Panc1 (cell line): ENCODE data around the gene CDK5R1. TPM values are rescaled to one million over a fixed set of nuclear protein-coding genes. Genes with fewer than 3 reads are reported as not detected.

Experiments
- ATAC-seq: fragments of 200-7000 bp; cut with Tn5 transposase; 2 replicates; pipeline ENCODE4 v1.9.1; 2020; ENCODE audit warnings: mild to moderate bottlenecking, moderate library complexity
- BruUV-seq: library from RNA; stranded (reverse); fragments of 400-500 nt; replicated peaks from 2 replicates; lab custom pipeline; 2021; lab: Mats Ljungman, UMichigan
- CTCF ChIA-PET: fragments of 300-600 bp; sonication (Branson Sonifier 250); formaldehyde crosslinking; loops from one replicate; lab custom pipeline; 2022; ENCODE audit warnings: antibody characterized with exemption; lab: Charles Lee
- POLR2A ChIA-PET: fragments of 300-600 bp; sonication (Branson Sonifier 250); formaldehyde crosslinking; loops from one replicate; lab custom pipeline; 2022; ENCODE audit warnings: antibody characterized with exemption; lab: Charles Lee
- DNase-seq: peaks from one replicate; pipeline ENCODE4 v3.0.0-alpha.2; 2010; ENCODE audit warnings: low read depth, low spot score
- H3K27ac ChIP-seq: 2 replicates; pipeline ENCODE4 v1.5.1; 2011; ENCODE audit warnings: mild to moderate bottlenecking, low read length, inconsistent platforms
- H3K27me3 ChIP-seq: fragments of 200-500 bp; sonication (Bioruptor generic); 2 replicates; pipeline ENCODE4 v1.6.0; 2014; ENCODE audit warnings: low read length, inconsistent platforms; ENCODE audit not compliant: control insufficient read depth, insufficient read depth
- H3K36me3 ChIP-seq: fragments of 200-500 bp; sonication (Bioruptor generic); 2 replicates; pipeline ENCODE4 v1.5.1; 2014; ENCODE audit warnings: inconsistent platforms, mild to moderate bottlenecking, low read length, moderate library complexity; ENCODE audit not compliant: control insufficient read depth, insufficient read depth
- H3K4me1 ChIP-seq: 2 replicates; pipeline ENCODE4 v1.5.1; 2011; ENCODE audit warnings: inconsistent platforms, mild to moderate bottlenecking, low read length, moderate library complexity; ENCODE audit not compliant: control insufficient read depth, insufficient read depth
- H3K4me3 ChIP-seq, 2 experiments: 2 replicates each; pipeline ENCODE4 v1.5.1; 2011 to 2012; ENCODE audit warnings: low read depth in 2 of 2, low read length in 2 of 2, mild to moderate bottlenecking in 2 of 2, inconsistent platforms in 1 of 2, moderate library complexity in 1 of 2
- H3K9me3 ChIP-seq: fragments of 200-500 bp; sonication (Bioruptor generic); 2 replicates; pipeline ENCODE4 v1.5.1; 2014; ENCODE audit warnings: low read depth, mild to moderate bottlenecking, inconsistent platforms, low read length, moderate library complexity; ENCODE audit not compliant: control insufficient read depth, insufficient read depth
- POLR2AphosphoS5 ChIP-seq: IDR thresholded peaks from 2 replicates; pipeline ENCODE4 v1.6.1; 2012; ENCODE audit warnings: mild to moderate bottlenecking, low read depth, low read length, moderate library complexity
- REST ChIP-seq, 2 experiments: IDR thresholded peaks; 2 replicates each; pipeline ENCODE4 v1.6.1; 2011 to 2012; ENCODE audit warnings: low read depth in 2 of 2, control low read depth in 1 of 2, low read length in 1 of 2, mild to moderate bottlenecking in 1 of 2, moderate library complexity in 1 of 2; ENCODE audit not compliant: insufficient read depth in 1 of 2
- SIN3A ChIP-seq: IDR thresholded peaks from 2 replicates; pipeline ENCODE4 v1.6.1; 2012; ENCODE audit warnings: low read depth, mild to moderate bottlenecking, low read length, moderate library complexity, borderline replicate concordance; ENCODE audit not compliant: insufficient read depth
- TCF7L2 ChIP-seq: IDR thresholded peaks from 2 replicates; pipeline ENCODE4 v1.6.1; 2011; ENCODE audit warnings: mild to moderate bottlenecking, low read depth, low read length, inconsistent platforms
- in situ Hi-C: cut with HindIII; loops from 2 replicates; pipeline ENCODE4 v1.10.0; 2016; ENCODE audit warnings: low sequenced_read_pairs, low pct_unique_long_range_greater_than_20kb
- intact Hi-C: fragments of 100-400 bp; cut with micrococcal nuclease; formaldehyde crosslinking; loops from one replicate; pipeline ENCODE4 v1.10.0; 2022; ENCODE audit not compliant: unreplicated experiment
- total RNA-seq: library from RNA; stranded (reverse); gene quantifications from one replicate; pipeline ENCODE4 v1.2.1, GENCODE V29; 2021; ENCODE audit not compliant: unreplicated experiment
- TF ChIP-seq, protein P1 (sequence below): fragments of 450-650 bp; IDR thresholded peaks from 2 replicates; pipeline ENCODE4 v1.5.1; 2017; ENCODE audit warnings: mild to moderate bottlenecking

CDK5R1 gene
- total RNA-seq, 1 experiment from 2014 or later: 7.9 TPM

DNA sequence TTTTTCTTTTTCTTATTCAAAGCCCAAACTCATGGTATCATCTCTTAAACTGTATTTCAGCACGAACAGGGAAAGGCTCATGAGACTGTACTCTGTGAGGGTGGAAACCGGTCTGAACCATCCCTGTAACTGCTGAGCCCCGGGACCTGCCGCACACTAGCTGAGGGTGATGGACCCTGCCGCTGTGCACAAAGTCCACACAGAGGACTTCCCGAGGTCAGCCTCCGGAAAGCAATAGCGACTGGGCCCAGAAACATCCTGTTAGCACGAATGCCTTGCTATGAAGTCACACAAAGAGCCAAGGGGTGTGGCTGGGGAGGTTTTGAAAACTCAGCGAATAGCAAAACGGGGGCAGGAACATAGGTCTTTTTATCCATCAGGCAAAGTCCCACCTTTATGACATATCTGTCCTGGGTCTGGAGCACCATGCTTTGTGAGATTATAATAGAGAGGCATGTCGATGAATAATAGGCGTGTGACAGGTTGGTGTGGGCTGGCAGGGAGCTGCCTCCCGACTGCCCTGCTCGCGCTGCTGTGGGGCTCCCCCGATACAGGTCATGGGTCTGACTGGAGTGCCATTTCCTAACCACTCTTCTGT, 33.4 kb downstream of the CDK5R1 start:
- no peak overlapping the region for H3K4me3 ChIP-seq
- ATAC-seq (no peak), DNase-seq (no peak)
- in situ Hi-C loops (no loop called here), intact Hi-C loops (no loop called here)
- no peaks in the 10 kb centered on the region for H3K9me3 ChIP-seq
- H3K36me3 ChIP-seq: no peaks in the 10 kb centered on the region
- TF ChIP-seq POLR2AphosphoS5 (no peak), REST (IDR thresholded peaks at IDR 0.05; ENCODE audit: insufficient read depth in 1 of 2, low read depth in 2 of 2, low read length in 1 of 2) (no peak), TCF7L2 (no peak), SIN3A (no peak)
- TF ChIP-seq, protein P1, sequence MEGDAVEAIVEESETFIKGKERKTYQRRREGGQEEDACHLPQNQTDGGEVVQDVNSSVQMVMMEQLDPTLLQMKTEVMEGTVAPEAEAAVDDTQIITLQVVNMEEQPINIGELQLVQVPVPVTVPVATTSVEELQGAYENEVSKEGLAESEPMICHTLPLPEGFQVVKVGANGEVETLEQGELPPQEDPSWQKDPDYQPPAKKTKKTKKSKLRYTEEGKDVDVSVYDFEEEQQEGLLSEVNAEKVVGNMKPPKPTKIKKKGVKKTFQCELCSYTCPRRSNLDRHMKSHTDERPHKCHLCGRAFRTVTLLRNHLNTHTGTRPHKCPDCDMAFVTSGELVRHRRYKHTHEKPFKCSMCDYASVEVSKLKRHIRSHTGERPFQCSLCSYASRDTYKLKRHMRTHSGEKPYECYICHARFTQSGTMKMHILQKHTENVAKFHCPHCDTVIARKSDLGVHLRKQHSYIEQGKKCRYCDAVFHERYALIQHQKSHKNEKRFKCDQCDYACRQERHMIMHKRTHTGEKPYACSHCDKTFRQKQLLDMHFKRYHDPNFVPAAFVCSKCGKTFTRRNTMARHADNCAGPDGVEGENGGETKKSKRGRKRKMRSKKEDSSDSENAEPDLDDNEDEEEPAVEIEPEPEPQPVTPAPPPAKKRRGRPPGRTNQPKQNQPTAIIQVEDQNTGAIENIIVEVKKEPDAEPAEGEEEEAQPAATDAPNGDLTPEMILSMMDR: no peak
- peaks cover 8% of the 10 kb centered on the region; the same call in 1 of the 2 replicates for H3K4me1 ChIP-seq
- POLR2A ChIA-PET: interaction anchor here (0.7 kb wide), 1 partner anchor 55 kb away, joined by 13 read pairs; no protein-coding TSS in a partner anchor
- CTCF ChIA-PET: no interaction called here
- BruUV-seq: no TSS peak
- H3K27ac ChIP-seq: no peak overlapping the region
- peaks cover 11% of the 10 kb centered on the region for H3K27me3 ChIP-seq

DNA sequence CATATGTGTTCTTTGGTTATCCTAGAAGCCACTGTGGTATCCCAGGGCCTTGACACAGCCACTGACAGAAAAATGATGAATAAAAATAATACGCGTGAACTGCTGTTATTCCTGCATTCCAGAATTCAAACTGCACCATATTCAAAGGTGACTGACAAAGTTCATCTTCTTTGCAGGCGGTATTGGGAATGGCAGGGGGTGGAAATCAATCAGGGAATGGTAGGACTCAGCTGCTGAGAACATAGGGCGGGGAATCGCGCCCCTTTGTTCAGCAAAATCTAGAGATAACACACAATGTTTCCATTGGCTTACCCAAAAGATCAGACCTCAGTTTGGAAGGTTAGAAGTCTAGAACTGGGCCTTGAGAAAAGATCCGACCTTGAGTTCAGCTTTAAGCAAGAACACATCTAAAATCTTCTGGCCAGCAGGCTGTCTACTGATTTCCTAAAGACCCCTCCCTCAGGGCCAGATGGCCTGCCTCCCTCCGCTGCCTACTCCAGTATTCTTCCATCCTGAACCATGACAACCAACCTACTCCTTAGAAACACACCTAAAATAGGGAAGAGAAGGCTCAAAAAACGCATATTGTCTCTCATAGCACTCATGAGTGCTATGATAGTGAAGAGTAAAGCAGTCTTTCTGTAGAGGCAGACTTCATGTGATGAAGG, 34.1 kb downstream of the CDK5R1 start:
- intact Hi-C loops: no loop called here
- DNase-seq (no peak), ATAC-seq (no peak)
- ChIA-PET POLR2A (no interaction called here), CTCF (no interaction called here)
- TF ChIP-seq REST (IDR thresholded peaks at IDR 0.05; ENCODE audit: insufficient read depth in 1 of 2, low read depth in 2 of 2, low read length in 1 of 2) (no peak), POLR2AphosphoS5 (no peak), TCF7L2 (no peak), SIN3A (no peak)
- TF ChIP-seq, protein P1: no peak
- in situ Hi-C loops: no loop called here
- peaks cover 8% of the 10 kb centered on the region; the same call in 1 of the 2 replicates for H3K4me1 ChIP-seq
- no TSS peak for BruUV-seq
- no peak overlapping the region for H3K4me3 ChIP-seq
- H3K9me3 ChIP-seq: no peaks in the 10 kb centered on the region
- no peaks in the 10 kb centered on the region for H3K36me3 ChIP-seq
- H3K27ac ChIP-seq: no peak overlapping the region
- peaks cover 16% of the 10 kb centered on the region for H3K27me3 ChIP-seq
